Stimulated activated CD4-positive, alpha-beta T cell treated with anti-CD3 and anti-CD28 coated beads, Interleukin-4, amount 100 ng/mL, for 1 hour (primary cell): ENCODE results near the gene FRS2.

Experiments
- DNase-seq: peaks from one replicate; pipeline ENCODE4 v3.0.0-alpha.2; 2020

The FRS2 gene

GRCh38 chr12:69544087-69544486 lies 73.9 kb downstream of the FRS2 start:
- no peak for DNase-seq

DNA sequence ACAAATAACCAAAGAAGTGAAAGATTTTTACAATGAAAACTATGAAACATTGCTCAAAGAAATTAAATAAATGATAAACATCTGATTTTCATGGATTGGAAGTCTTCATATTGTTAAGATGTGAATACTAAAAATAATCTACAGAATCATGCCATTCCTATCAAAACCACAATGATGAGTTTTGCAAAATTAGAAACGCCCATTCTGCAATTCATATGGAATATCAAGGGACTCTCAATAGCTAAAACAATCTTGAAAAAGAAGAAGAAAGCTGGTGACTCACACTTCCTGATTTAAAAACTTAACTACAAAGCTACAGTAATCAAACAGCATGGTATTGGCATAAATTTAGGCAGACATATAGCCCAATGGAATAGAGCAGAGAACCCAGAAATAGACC lies 74.9 kb downstream of the FRS2 start:
- no peak for DNase-seq

DNA sequence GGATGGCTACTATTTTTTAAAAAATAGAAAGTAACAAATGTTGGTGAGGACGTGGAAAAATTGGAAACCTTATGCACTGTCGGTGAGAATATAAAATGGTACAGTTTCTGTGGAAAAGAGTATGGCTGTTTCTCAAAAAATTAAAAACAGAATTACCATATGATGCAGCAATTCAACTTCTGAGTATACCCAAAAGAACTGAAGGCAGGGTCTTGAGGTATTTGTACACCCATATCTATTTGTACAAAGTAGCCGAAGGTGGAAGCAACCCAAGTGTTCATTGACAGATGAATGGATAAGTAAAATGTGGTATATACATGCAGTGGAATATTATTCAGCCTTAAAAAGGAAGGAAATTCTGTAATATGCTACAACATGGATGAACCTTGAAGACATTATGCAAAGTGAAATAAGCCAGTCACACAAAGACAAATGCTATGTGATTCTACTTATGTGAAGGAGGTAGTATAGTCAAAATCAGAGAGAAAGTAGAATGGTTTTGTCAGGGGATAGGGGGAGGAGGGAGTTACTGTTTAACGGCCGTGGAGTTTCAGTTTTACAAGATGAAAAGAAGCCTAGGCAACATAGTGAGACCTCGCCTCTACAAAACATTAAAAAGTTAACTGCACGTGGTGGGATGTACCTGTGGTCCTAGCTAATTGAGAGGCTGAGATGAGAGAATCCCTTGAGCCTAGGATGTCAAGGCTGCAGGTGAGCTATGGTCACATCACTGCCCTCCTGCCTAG lies 76.7 kb downstream of the FRS2 start:
- no peak for DNase-seq

DNA sequence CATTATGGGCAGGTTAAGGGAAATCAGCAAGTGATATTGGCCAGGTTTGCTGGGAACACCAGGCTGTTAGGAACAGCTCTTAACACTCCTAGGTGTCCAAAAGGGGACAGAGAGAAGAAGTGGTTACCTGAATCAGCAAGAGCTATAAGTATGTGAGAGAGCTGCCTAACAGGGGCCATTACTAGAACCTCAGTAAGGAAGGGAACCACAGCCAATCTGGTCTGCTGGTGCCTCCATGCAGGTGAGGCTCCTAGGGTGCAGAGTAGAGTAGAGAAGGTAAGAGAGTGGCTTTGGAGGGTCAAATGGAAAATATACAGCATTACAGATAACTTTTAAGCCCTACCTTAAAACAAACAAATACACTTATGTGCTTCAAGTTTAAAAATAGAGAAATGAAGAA lies 78.5 kb downstream of the FRS2 start:
- DNase-seq: no peak

DNA sequence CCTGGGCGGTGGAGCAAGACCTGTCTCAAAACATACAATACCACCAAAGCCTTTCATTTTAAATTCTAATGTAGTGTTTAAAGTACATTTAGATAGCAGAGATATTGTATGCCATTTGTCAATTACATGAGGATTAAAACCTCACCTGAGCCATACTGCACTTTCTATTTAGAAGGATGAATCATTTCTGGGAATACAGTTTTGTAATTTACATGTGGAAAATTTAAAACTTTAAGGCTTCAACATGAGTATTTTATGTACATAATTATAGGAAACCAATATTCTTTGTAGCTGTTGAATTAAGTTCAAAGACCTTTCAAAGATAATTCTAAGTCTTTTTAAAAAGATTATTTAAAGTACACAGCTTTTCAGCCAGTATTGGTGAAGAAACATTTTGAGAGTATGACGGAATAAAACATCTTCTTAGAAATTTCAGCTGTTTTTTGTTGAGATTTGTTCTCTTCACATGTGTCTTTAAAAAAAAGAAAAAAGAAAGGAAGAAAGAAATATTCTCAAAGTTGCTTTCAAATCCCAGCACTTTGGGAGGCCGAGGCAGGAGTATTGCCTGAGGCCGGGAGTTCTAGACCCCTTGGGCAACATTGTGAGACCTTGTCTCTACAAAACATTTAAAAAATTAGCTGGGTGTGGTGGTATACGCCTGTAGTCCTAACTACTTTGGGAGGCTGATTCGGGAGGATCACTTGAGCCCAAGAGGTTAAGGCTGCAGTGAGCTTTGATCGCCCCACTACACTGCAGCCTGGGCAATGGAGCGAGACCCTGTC lies 80.6 kb downstream of the FRS2 start:
- DNase-seq: no peak

GRCh38 chr12:69553628-69554248 lies 83.5 kb downstream of the FRS2 start:
- DNase-seq: no peak

DNA sequence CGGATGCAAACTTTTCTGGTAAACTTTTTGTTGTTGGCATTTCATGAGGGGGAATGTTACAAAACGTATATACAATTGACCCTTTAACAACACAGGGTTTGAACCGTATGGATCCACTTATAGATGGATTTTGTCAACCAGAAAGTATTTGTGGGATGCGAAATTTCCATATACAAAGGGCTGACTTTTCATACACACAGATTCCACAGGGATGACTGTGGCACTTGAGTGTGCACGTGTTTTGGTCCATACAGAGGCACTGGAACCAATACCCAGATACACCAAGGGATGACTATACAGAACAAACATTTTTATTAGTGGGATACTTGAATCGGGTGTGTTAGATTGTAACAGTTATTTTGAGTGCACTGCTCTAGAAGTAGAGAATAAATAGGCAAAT lies 85.3 kb downstream of the FRS2 start:
- no peak for DNase-seq

DNA sequence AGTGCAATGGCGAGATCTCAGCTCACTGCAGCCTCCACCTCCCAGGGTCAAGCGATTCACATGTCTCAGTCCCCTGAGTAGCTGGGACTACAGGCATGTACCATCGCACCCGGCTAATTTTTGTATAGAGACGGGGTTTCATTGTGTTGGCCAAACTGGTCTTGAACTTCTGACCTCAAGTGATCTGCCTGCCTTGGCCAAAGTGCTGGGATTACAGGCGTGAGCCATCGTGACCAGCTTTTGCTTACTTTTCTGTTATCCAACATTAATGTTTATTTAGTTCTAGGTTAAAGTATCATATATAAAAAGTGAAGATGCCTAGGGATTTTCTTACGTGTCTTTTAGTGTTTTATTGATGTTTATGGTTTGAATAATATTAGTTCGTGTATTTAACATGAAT lies 86.2 kb downstream of the FRS2 start:
- DNase-seq: no peak

DNA sequence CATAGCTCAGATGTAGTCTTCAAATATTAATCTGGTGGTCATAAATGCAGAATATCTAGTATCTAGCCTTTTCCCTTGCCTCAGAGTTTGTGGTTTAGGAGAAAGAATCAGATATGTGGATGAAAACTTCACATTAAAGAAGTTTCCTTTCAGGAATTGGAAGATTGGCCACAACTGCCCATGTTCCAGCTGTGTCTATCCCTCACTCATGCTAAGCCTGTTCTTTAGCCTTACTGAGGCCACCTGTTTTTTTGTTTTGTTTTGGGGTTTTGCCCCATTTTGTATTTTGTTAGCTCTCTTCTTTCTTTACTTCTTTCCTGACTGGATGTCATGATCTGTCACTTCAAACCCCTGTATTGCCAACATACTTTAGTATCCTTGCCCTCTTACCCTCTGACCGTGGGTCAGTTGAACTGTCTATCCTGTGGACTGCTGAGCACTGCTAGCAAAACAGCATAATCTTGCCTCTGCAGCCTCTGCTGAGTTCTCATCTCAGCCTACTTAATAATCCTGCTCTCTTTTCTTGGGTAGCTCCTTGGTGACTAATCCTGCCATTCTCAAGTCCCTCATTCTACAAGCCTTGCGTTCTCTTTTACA lies 93.1 kb downstream of the FRS2 start:
- DNase-seq: no peak

- no peak for DNase-seq
Observed at GRCh38 chr12:69566603-69567002, 96.4 kb downstream of the FRS2 start.

DNA sequence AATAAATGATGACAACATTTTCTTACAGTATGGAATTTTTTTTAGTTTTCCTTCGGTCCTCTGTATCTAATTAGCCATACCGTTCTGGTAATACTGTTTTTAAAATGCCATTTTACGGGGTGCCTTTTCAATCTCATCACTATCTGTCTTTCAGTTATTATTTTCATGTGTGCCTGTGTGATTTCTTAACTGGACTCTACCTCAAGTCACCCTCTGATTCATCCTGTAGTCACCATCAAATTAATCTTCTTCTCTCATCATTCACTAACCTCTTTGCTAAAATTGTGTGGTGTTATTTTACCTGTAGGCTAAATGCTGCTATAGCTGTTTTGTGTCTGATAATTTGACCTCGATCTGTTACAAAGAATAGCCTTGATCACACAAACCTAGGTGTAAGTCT lies 99.0 kb downstream of the FRS2 start:
- no peak for DNase-seq

- no peak for DNase-seq
Observed at GRCh38 chr12:69570000-69570516, 99.9 kb downstream of the FRS2 start.

DNA sequence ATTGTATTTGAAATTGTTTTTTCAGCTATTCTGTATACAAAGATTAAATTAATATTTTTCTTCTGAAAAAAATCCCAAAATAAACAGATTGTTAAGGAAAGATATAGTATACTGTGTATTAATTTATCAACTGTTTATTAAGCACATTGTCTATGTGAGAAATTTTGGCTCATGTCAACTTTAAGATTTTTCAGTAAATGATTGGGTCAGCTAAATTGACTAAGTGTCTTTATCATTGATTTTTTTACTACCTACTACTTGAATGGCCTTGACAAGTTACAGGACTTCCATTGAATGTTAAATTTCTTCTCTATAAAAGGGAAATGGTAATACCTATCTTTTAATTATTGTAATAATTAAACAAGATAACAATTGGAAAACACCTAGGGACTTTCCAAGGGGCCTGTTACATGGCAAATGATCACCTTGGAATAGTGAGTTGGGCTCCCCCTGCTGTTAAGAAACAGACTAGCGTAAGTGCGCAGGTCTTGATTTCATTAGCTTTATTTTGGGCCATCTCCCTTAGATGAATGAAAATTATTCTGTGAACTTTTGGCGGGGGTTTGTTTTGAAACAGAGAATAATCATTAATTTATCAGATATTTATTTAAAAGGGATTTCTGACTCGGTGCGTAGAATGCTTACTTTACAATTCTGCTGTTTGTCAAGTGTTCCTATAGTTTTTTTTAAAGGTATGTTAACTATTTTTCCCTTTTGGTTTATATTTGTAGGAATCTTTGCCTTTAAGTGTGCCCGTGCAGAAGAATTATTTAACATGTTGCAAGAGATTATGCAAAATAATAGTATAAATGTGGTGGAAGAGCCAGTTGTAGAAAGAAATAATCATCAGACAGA lies 100.6 kb downstream of the FRS2 start:
- DNase-seq: peak; percentile 49

DNA sequence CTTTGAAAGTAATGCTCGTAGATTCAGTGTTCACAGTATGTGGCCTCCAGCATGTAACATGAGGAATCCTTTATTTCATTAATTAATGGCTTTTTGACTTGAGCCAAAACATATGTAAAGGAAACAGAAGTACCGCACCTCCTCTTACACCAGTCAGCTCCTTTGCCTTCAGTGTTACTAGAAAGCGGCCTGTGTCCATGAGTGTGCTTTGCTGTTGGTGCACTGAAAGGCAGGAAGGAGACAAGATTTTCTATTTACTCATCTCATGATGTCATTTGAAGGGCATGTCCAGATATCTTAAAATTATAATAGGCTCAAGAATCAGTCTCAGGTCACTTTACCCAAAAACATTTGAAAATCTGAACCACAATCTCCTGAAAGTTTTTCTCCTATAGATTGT lies 105.2 kb downstream of the FRS2 start:
- no peak for DNase-seq

DNA sequence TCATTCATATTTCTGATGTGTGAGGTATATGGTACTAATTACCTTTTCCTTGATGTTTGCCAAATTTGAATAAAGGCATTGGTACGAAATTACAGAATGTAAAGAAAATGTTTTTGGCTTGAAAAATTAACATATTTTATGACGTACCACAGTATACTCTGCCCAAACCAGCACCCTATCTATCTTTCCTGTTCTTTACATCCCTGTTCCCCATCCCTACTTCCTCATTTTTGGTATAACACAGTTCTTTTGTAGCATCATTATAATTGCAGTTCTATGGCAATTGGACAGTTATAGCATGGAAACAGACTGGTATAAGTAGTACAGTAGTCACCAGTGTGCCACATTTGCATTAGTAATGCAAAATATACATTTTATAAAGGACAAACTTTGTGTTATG lies 108.1 kb downstream of the FRS2 start:
- DNase-seq: no peak

GRCh38 chr12:69579029-69579428 lies 108.8 kb downstream of the FRS2 start:
- DNase-seq: no peak

- no peak for DNase-seq
Observed at GRCh38 chr12:69580074-69580473, 109.9 kb downstream of the FRS2 start.

- DNase-seq: no peak
Observed at GRCh38 chr12:69583203-69583602, 113.0 kb downstream of the FRS2 start.

GRCh38 chr12:69585189-69586062 lies 115.2 kb downstream of the FRS2 start, which contains the start of gene CCT2:
Gene CCT2, plus strand, starts transcription at chr12:69585459. Its CDS starts 63 bp downstream, at chr12:69585522.
- DNase-seq: peak; percentile 98

- no peak for DNase-seq
Observed at GRCh38 chr12:69588527-69588926, 118.3 kb downstream of the FRS2 start.

DNA sequence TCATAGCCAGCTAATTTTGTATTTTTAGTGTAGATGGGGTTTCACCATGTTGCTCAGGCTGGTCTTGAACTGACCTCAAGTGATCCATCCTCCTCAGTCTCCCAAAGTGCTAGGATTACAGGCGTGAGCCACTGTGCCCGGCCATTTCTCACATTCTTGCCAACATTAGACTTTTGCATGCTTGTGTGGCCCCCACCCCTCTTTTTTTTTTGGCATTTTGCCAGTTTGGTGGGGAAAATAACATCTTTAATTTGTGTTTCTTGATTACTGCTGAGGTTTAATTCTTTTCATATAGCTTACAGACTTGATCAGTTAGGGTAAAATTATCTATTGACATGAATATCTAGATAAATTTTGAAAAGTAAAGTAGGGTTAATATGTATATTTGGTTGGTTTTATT lies 118.9 kb downstream of the FRS2 start:
- no peak for DNase-seq
